Amygdala (tissue), 56 donors: ENCODE results near the gene SIRT1.
"Not testable (repeated sequence)": the region's sequence is repeated elsewhere in the genome, so short reads cannot be mapped to it uniquely, and the experiment has no call there.

Source experiments
- DNase-seq, 56 donors: peaks; one replicate each; lab custom pipeline; 2025; lab: John Stamatoyannopoulos, UW

SIRT1 gene

DNA sequence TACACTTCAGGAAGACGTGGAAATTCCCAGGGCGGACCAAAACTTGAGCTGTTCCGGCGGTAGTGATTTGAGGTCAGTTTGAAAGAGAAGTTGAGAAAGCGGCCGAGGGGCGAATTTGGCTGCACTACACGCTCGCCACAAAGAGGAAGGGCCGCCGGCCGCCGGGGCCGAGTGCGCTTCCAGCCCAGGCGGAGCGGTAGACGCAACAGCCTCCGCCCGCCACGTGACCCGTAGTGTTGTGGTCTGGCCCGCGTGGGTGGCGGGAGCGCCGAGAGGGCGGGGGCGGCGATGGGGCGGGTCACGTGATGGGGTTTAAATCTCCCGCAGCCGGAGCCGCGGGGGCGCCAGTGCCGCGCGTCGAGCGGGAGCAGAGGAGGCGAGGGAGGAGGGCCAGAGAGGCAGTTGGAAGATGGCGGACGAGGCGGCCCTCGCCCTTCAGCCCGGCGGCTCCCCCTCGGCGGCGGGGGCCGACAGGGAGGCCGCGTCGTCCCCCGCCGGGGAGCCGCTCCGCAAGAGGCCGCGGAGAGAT, at the start of gene SIRT1:
SIRT1 (plus strand) TSS at position 344 of the 529 bp plus-strand sequence; CDS start at position 410, 66 bp downstream.
- DNase-seq = peak; percentile 69 to 98 (median 92)

DNA sequence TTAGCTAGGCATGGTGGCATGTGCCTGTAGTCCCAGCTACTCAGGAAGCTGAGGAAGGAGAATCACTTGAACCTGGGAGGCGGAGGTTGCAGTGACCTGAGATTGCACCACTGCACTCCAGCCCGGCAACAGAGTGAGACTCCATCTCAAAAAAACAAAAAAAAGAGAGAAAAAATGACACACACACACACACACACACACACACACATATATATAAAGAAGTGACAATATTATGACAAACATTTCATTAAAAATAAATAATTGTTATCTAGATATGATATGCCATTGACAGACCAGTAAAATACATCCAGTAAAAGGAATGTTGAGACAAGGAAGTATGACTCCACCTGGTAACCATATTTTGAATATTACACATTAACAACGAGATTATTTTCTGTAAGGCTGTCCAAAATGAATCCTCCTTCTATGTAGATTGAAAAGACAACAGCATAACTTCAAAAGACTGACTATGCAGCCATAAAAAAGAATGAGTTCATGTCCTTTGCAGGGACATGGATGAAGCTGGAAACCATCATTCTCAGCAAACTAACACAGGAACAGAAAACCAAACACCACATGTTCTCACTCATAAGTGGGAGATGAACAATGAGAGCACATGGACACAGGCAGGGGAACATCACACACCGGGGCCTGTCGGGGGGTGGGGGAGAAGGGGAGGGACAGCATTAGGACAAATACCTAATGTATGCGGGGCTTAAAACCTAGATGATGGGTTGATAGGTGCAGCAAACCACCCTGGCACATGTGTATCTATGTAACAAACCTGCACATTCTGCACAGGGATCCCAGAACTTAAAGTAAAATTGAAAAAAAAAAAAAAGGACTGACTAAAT, 48.7 kb upstream of the SIRT1 start:
- not testable (repeated sequence) for DNase-seq

- DNase-seq = no peak
Observed at GRCh38 chr10:67836488-67836887, 48.0 kb upstream of the SIRT1 start.

GRCh38 chr10:67836972-67837371, 47.5 kb upstream of the SIRT1 start:
- DNase-seq = no peak

DNA sequence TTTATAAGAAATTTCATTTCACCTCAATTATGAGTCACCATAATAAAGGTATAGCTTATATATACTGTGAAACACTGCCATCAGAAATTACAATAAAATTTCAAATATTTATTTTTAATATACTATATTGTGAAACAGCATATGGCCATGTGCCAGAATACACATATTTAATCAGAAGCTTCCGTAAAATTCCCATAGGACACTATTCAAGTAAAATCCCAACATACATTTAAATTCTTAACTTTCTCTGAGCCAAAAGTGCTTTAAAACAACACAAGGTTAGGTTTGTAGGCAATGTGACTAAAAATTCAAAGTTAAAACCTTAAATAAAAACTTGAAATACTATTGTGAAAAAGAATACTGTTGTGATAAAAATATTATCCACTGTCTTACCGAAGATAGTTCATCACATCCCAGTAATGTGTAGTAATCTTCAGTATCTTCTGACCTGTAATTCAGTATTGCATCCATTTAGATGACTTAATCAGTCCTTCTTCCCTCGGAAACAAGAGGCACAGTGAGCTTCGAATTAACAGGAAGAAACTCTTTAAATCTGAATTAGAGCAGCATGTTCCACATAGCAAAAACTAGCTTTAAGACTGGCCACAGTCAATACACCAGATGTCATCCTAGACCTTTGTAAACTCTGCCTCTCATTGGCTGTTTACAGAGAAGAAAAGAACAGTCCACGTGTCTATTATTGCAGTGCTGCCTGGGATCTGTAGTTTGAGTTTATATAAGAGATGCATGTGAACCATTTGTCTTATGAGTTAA, 46.7 kb upstream of the SIRT1 start, which contains the start of gene DNAJC12:
DNAJC12 (minus strand) TSS at position 648 of the 774 bp plus-strand sequence; CDS start at position 471, 177 bp downstream.
- peak in 14 of 56 donors; percentile 5 to 81 (median 36) for DNase-seq

DNA sequence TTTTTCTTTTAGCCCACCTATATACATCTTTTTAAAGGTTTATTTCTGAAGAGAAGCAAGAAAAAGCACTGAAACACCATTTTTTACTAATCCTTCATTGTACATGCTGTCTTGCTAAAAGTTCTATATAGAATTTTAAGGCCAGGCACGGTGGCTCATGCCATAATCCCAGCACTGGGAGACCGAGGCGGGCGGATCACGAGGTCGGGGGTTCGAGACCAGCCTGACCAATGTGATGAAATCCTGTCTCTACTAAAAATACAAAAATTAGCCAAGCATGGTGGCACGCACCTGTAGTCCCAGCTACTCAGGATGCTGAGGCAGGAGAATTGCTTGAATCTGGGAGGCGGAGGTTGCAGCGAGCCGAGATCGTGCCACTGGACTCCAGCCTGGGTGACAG, 44.9 kb upstream of the SIRT1 start:
- DNase-seq = not testable (repeated sequence)

DNA sequence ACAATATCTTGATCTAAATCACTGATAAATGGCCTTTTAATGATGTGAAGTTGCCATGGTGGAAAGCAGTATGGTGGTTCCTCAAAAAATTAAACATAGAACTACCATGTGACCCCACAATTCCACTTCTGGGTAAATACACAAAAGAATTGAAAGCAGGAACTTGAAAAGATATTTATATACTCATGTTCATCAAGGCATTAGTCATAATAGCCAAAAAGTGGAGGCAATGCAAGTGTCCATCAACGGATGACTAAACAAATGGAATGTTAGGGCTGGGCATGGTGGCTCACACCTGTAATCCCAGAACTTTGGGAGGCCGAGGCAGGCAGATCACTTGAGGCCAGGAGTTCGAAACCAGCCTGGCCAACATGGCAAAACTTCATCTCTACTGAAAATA, 44.5 kb upstream of the SIRT1 start:
- DNase-seq = no peak

DNA sequence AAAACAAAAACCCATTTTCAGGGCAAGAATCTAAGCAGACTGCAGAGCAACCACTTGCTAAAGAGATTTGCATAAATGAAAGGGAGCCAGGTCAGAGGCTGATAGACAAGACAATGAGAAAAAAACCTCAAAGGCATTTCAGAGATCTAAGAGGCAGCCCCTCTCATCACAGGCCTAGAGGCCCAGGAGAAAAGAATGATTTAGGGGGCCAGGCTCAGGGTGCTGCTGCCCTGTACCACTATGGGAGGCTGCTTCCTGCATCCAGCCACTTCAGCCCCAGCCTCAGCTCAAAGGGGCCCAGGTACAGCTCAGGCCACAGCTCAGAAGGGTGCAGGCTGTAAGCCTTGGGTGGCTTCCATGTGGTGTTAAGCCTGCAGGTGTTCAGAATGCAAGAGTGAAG, 42.7 kb upstream of the SIRT1 start:
- DNase-seq = no peak

DNA sequence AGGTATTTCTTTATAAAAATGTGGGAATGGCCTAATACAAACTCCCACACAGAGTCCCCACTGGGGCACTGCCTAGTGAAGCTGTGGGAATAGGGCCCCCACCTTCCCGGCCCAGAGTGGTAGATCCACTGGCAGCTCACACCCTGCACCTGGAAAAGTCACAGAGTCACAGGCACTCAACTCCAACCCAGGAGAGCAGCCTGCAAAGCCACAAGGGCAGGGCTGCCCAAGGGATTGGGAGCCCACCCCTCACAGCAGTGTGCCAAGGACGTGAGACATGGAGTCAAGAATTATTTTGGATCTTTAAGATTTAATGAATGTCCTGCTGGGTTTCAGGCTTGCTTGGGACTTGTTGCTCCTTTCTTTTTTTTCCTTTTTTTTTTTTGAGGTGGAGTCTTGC, 41.2 kb upstream of the SIRT1 start:
- DNase-seq = no peak

GRCh38 chr10:67849331-67850011, 35.0 kb upstream of the SIRT1 start:
- DNase-seq = peak; percentile 41 to 97 (median 89)

- DNase-seq = no peak
Observed at GRCh38 chr10:67851186-67851585, 33.3 kb upstream of the SIRT1 start.

- no peak for DNase-seq
Observed at GRCh38 chr10:67852761-67853160, 31.7 kb upstream of the SIRT1 start.

DNA sequence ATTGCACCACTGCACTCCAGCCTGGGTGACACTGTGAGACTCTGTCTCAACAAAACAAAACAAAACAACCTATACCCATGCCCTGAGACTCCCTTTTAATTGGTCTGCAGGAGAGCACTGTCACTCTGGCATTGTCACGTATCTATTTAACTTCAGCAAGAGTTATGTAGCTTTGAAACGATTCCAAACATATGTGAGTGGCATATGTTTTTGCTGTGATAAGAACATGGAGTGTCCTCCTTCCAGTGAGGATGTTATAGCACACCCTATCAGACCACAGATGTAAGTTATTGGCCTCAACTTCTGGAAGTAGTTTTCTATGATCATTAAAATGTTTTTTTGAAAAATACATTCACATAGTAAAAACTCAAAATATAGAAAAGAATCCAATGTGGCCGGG, 30.9 kb upstream of the SIRT1 start:
- DNase-seq = no peak

- DNase-seq = no peak
Observed at GRCh38 chr10:67858971-67859370, 25.5 kb upstream of the SIRT1 start.

DNA sequence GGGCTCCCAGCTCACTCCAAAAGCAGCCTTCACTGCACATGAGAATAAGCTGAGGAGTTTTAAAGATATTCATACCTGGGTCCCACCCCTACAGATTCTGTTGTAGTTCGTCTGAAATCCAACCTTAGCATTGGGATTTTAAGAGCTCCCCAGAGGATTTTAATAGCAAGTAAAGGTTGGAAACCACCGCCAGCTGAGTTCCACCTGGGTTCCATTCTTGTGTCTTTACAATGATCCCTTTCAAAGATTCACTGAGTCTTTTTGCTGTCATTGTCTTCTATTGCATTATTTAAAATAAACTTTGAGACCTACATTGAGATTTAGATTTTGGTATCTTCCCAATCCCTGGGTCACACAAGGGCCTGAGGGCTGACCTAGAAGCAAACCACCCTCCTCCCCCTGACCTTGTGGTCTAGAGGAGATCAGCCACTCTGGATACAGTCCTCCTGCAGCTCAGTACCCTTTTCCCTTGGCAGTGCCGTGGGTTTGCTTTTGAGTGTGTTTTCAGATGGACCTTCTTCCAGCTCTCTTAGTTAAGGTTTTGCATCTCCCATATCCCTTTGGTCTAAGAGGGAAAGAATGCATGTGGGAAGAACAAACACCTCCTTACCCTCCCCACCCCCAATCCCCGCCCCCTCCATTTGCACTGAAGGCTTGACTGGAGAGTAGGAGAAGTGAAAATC, 22.6 kb upstream of the SIRT1 start:
- no peak for DNase-seq

GRCh38 chr10:67863094-67863493, 21.4 kb upstream of the SIRT1 start:
- no peak for DNase-seq

DNA sequence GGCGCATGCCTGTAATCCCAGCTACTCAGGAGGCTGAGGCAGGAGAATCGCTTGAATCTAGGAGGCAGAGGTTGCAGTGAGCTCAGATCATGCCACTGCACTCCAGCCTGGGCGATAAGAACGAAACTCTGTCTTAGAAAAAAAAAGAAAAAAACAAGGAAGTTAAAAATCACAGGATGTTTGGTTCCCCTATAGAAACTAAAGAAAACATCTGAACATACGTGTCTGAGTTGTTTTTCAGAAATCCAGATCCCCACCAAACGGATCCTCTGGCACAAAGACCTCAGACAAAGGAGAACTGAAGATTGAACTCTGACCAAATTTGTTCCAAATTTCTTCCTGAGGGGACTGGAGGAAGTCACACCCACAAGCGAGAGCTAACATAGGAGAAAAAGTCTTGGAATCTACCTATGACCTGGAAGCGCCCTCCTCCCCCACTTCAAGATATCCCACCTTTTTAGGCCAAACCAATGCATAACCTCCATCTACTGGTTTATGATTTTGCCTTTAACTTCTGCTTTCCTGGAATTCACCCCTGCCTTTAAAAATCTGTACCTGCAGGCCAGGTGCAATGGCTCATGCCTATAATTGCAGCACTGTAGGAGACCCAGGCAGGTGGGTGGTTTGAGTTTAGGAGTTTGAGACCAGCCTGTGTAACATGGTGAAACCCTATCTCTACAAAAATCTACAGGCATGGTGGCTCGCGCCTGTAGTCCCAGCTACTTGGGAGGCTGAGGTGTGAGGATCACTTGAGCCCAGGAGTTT, 19.7 kb upstream of the SIRT1 start:
- DNase-seq = no peak

DNA sequence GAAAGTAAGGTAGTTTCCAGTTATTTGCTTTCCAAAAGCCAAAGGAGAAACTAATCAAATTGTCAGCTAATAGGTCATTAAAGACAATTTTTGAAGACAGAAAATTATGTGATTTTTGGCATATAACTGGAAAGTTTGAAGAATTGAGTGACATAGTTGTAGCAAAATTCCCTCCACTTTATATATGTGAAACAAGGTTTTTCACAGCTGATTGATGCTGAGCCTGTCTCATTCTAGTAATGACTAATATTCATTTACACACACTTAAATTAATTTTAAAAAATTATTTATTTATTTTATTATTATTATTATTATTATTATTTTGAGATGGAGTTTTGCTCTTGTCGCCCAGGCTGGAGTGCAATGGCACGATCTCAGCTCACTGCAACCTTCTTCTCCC, 16.3 kb upstream of the SIRT1 start:
- DNase-seq = no peak

DNA sequence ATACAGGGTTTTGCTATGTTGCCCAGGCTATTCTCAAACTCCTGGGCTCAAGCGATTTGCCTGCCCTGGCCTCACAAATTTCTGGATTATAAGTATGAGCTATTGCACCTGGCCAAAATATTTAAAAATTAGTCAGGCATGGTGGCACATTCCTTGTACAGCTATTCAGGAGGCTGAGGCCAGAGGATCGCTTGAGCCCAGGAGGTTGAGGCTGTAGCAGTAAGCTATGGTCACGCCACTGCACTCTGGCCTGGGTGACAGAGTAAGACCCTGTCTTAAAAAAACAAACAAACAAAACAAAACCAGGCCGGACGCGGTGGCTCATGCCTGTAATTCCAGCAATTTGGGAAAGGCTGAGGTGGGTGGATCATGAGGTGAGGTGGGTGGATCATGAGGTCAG, 14.5 kb upstream of the SIRT1 start:
- DNase-seq = no peak
